CD4-positive, alpha-beta T cell treated with Interleukin-1 beta for 1 hour (primary cell): ENCODE data around the gene TAF4.

Source experiments
- DNase-seq, 2 donors: peaks; one replicate each; pipeline ENCODE4 v3.0.0-alpha.2; 2020 to 2022

TAF4 gene

GRCh38 chr20:61927193-61927825 is 138.4 kb downstream of the TAF4 start:
- DNase-seq = no peak

- no peak for DNase-seq
These were observed 138.9 kb downstream of the TAF4 start for GRCh38 chr20:61926796-61927192.

- DNase-seq = no peak
These were observed 139.4 kb downstream of the TAF4 start for GRCh38 chr20:61926253-61926613.

GRCh38 chr20:61925555-61926252 is 140.0 kb downstream of the TAF4 start:
- DNase-seq = no peak

GRCh38 chr20:61924858-61925554 is 140.7 kb downstream of the TAF4 start:
- DNase-seq = no peak
